ENCODE data around the gene NDUFAF2.

The NDUFAF2 gene

DNA sequence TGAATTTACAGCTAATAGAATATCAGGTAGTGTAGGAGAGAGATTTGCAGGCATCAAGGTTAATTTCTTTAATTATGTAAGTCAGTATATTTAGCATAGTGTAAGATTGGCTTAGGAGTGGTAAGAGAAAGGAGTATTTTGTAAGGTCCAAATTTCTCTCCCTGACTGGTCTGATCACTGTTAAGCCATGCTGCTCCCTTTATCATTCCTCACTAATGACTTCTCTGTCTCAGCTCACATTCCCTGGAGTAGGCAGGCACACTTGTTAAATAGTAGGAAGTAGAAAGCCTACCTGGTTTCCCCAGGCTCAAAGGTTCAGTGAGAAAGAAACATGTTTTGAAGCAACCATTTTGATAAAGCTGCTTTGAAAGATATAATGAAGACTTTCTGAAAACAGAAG lies 126.5 kb downstream of the NDUFAF2 start:
- Histone ChIP-seq H3K36me3 (ENCODE audit: control insufficient read depth, insufficient read depth, low read length) (no peaks in the 10 kb centered on the region), H3K4me3 (replicated peaks; ENCODE audit: low read depth, low read length) (no peak overlapping the region), H3K27me3 (replicated peaks; ENCODE audit: control insufficient read depth, insufficient read depth, low read length) (no peaks in the 10 kb centered on the region)
- DNase-seq (ENCODE audit: extremely low read depth, insufficient read length) = no peak
- TF ChIP-seq, protein P1, sequence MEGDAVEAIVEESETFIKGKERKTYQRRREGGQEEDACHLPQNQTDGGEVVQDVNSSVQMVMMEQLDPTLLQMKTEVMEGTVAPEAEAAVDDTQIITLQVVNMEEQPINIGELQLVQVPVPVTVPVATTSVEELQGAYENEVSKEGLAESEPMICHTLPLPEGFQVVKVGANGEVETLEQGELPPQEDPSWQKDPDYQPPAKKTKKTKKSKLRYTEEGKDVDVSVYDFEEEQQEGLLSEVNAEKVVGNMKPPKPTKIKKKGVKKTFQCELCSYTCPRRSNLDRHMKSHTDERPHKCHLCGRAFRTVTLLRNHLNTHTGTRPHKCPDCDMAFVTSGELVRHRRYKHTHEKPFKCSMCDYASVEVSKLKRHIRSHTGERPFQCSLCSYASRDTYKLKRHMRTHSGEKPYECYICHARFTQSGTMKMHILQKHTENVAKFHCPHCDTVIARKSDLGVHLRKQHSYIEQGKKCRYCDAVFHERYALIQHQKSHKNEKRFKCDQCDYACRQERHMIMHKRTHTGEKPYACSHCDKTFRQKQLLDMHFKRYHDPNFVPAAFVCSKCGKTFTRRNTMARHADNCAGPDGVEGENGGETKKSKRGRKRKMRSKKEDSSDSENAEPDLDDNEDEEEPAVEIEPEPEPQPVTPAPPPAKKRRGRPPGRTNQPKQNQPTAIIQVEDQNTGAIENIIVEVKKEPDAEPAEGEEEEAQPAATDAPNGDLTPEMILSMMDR (IDR thresholded peaks at IDR 0.05; ENCODE audit: insufficient read depth, low read length, poor library complexity, severe bottlenecking) = no peak

DNA sequence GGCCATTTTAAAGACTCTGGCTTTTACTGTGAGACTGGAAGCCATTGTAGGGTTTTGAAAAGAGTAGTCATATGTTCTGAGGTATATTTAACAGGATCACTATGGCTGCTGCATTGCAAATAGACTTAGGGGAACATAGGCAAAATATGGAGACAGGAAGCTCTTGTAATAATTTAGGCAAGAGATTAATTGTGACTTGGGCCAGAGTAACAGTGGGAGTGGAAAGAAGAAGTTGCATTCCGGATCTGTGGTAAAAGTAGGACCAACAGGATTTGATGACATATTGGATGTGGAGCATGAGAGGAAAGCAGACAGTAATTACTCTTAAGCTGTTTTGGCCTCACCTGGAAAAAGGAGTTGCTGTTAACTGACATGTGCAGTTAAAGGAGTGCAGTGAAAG lies 131.6 kb downstream of the NDUFAF2 start:
- no peak for DNase-seq (ENCODE audit: extremely low read depth, insufficient read length)
- TF ChIP-seq, protein P1 (IDR thresholded peaks at IDR 0.05; ENCODE audit: insufficient read depth, low read length, poor library complexity, severe bottlenecking) = no peak
- no peaks in the 10 kb centered on the region for H3K27me3 ChIP-seq (replicated peaks; ENCODE audit: control insufficient read depth, insufficient read depth, low read length)
- no peak overlapping the region for H3K4me3 ChIP-seq (replicated peaks; ENCODE audit: low read depth, low read length)
- H3K36me3 ChIP-seq (ENCODE audit: control insufficient read depth, insufficient read depth, low read length) = no peaks in the 10 kb centered on the region

GRCh38 chr5:61081741-61082140 lies 136.7 kb downstream of the NDUFAF2 start:
- TF ChIP-seq, protein P1 (IDR thresholded peaks at IDR 0.05; ENCODE audit: insufficient read depth, low read length, poor library complexity, severe bottlenecking) = no peak
- Histone ChIP-seq H3K4me3 (replicated peaks; ENCODE audit: low read depth, low read length) (no peak overlapping the region), H3K36me3 (ENCODE audit: control insufficient read depth, insufficient read depth, low read length) (no peaks in the 10 kb centered on the region), H3K27me3 (replicated peaks; ENCODE audit: control insufficient read depth, insufficient read depth, low read length) (no peaks in the 10 kb centered on the region)
- DNase-seq (ENCODE audit: extremely low read depth, insufficient read length) = no peak

GRCh38 chr5:61082516-61083280 lies 137.7 kb downstream of the NDUFAF2 start:
- DNase-seq (ENCODE audit: extremely low read depth, insufficient read length) = no peak
- TF ChIP-seq, protein P1 (IDR thresholded peaks at IDR 0.05; ENCODE audit: insufficient read depth, low read length, poor library complexity, severe bottlenecking) = no peak

GRCh38 chr5:61084658-61085057 lies 139.7 kb downstream of the NDUFAF2 start:
- H3K27me3 ChIP-seq (replicated peaks; ENCODE audit: control insufficient read depth, insufficient read depth, low read length) = no peaks in the 10 kb centered on the region
- DNase-seq (ENCODE audit: extremely low read depth, insufficient read length) = no peak

More at GRCh38 chr5:61082516-61083280, 137.7 kb downstream of the NDUFAF2 start:
- no peaks in the 10 kb centered on the region for H3K36me3 ChIP-seq (ENCODE audit: control insufficient read depth, insufficient read depth, low read length)
- no peak overlapping the region for H3K4me3 ChIP-seq (replicated peaks; ENCODE audit: low read depth, low read length)
- H3K27me3 ChIP-seq (replicated peaks; ENCODE audit: control insufficient read depth, insufficient read depth, low read length) = no peaks in the 10 kb centered on the region

More at GRCh38 chr5:61084658-61085057, 139.7 kb downstream of the NDUFAF2 start:
- TF ChIP-seq, protein P1 (IDR thresholded peaks at IDR 0.05; ENCODE audit: insufficient read depth, low read length, poor library complexity, severe bottlenecking) = no peak
- Histone ChIP-seq H3K4me3 (replicated peaks; ENCODE audit: low read depth, low read length) (no peak overlapping the region), H3K36me3 (ENCODE audit: control insufficient read depth, insufficient read depth, low read length) (no peaks in the 10 kb centered on the region)
